GM21576 (cell line): ENCODE measurements around the gene SSRP1.
A peak's percentile ranks its signal among the peaks of the same experiment; 100 is the strongest.

Source experiments
- ATAC-seq: cut with Tn5 transposase; IDR thresholded peaks from one replicate; pipeline ENCODE4 v1.9.1; 2021; ENCODE audit warnings: mild to moderate bottlenecking, moderate library complexity; ENCODE audit not compliant: unreplicated experiment

The SSRP1 gene

DNA sequence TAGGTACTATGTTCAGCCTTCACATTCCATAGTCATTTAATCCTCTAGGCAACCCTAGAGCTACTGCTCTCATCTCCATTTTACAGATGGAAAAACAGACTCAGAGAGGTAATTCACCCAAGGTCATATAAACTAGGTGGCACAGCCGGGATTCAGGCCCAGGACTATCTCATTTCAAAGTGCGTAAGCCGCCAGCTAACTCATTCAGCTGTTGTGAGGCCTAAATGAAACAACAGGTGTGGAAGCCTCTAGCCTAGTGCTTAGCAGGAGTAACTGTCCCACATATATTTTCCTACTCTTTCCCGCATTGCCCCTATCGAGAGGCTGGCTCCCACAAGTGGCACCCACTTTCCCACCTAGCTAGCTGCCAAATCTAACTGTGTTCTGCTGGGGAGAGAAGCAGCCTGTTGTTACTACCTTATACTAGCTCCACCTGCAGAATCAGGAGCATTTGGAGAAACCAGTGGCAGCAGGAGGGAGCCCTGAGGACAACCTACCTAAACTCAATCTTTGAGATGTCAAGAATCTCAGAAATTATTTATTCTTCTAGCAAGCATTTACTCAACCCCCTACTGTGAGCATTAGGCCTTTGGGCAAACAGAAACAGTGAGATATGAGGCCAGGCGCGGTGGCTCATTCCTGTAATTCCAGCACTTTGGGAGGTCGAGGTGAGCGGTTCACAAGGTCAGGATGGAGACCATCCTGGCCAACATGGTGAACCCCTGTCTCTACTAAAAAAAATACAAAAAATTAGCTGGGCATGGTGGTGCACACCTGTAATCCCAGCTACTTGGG is 24.4 kb upstream of the SSRP1 start:
- ATAC-seq = no peak

DNA sequence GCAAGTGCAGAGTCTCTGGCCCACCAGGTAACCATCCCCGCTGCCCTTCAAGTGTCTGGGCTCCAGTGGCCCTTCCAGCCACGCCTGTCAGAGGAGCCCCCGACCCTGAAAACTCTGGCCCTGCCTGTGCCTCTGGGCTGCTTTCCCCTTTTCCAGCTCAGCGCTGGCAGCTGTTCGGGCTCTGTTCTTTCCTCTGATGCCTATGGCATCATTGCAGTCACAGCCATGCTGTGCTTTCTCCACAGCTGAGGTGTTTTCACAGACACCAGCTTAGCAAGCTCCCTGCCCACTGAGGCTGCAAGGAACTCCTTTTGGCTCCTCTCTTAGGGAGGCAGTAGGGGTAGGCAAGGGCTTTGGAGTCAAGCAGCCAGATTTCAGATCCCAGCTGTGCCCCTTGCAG is 23.7 kb upstream of the SSRP1 start:
- ATAC-seq = no peak

DNA sequence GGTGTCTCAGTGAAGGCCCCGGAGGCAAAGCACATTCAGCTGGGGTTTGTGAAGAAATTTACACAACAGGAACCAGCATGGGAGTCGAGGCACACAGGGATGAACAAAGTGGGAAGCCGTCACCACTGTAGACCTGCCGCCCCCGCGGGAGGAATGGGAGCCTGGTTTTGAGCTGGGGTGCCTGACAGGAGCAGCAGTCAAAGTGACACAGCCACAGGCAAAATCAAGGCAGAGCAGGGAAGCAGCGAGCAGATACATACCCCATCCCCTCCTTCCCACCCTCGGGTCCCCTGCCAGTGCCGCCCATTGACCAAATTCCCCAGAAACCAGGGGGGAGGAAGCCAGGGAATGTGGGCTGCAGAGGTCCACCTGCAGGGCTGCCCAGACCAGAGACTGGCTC is 23.3 kb upstream of the SSRP1 start:
- no peak for ATAC-seq

DNA sequence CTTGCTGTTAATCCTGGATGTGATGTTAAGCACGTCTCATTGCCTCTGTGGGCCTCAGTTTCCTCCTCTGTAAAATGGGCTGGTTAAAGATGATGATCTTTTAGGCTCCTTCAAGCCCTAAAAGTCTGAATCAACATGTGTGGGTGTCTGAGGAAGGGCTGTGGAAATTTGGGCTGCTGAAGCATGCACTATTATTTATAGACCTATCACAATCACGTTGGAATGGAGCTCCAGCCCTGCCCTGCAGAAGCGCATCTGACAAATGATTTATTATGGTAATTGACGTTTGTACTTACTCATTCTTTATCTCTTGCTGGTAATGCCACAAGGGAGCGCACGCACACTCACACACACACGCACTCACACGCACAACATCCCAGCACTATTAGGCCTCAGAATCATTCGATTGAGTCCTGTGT is 22.9 kb upstream of the SSRP1 start:
- ATAC-seq = no peak

DNA sequence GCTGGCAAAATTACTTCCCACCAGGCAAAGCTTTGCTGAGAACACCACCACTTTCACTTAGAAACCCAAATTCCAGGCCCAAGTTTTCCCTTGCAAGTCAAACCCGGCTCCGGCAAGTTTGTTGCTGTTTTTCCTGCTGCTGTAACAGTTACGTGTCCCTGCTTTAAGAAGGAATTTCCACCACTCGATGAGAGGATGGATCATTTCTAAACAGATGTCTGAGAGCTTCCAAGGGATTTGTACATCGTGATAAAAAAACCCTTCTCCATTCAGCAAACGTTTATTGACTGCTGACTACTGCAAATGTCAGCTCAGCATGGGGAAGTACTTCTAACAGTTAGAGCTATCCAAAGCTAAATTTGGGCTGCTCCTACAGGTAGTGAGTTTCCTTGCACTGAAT is 22.2 kb upstream of the SSRP1 start:
- no peak for ATAC-seq

DNA sequence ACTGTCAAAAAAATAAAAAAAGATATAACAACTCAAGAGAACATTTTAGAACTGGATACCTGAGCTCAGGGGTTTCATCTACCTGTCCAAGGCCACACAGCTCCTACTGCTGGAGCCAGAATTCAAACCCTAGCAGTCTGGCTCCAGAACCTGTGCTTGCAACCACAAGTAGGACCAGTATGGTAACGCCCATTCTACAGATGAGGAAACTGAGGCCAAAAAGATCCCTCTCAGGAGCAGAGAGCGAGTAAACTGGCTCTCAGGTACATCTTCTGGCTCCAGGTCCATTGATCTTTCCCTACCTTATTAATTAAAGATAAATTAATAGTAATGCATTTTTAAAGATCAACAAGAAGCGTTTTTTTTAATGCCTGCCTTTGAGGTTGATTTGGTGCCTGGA is 21.6 kb upstream of the SSRP1 start:
- no peak for ATAC-seq

DNA sequence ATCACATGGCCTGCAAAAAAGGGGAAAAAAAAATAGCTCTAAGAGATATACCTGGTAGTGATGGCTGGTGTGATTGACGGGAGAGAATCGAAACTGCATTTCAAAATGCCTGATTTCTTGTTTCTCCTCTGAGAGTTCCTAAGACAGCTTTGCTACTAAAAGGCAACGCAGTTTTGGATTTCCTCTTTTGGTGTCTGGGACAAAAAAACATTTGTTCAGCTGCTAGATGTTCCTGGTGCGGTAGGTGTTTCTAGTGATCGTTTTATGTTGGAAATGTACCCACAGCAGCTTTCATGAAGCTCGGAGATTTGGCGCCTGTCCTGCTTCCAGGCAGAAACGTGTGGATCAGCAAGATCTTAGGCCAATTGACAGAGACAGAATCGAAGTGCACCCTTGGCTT is 20.6 kb upstream of the SSRP1 start:
- no peak for ATAC-seq

DNA sequence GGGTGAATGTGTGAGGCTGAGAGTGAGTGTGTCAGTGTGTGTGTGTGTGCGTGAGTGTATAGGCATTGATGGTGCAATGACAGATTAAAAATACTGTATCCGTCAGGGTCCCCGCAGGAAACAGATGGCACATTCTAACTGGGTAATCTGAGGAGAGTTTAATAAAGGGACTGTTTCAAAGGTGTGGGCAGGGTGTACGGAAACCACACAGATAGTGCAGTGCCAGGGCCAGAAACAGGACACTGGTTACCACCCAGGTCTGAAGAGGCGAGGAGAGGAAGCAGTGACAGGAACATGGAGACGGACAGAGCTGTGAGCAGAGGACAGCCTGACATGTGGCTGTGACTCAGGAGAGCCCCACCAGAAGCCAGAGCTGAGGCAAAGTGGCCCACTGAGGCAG is 19.0 kb upstream of the SSRP1 start:
- no peak for ATAC-seq

DNA sequence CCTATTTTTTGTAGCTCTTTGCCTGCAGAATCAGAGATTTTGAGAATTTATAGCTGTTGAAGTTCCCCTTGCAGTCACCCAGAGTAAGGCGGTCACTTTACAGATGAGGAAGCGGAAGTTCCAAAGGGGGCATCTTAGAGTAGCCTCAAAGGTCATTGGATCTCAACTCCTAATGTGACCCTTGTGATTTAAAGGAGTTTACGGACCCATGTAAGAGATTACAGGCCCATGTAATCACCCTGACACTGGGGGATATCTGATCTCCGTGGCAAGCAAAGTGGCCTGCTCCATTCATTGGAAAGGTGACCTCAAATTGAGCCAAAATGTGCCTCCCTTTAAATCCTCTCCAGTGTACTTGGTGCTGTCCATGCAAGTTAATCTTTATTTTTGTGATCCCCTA is 18.2 kb upstream of the SSRP1 start:
- ATAC-seq = no peak

DNA sequence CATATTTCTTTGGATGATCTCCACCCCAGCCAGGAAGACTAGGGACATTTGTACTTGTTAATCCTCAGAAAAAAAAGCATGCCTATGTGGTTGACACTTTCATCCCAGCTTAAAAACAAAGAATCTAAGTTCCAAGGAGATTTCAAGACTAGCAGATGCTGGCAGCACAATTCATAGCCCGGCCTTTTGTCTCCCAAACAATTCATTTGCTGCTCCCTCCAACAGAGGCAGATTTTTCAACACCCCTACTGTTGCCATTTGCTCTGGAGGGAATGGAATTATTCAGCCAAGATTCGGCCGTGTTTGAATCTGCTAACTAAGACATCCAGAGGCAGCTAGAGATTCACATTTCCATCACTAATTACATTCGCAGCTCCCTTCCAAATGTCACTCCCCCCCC is 17.8 kb upstream of the SSRP1 start:
- ATAC-seq = no peak

DNA sequence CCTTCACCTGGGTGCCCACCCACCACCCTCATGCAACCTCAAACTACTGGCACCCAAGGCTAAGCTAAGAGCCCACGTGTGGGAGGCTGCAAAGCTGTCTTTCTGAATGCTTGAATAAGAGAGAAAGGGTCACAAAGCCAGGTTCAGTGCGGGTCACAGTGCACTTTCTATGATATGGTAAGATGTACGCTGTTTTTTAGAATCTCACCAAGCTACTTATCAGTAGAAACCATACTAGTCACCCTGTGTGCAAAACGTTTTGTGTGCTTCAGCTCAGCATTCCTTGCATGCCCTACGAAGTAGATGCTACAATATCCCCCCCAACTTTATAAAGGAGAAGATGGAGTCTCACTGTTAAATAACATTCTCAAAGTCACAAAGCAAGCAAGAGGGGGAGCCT is 17.3 kb upstream of the SSRP1 start:
- ATAC-seq = no peak

DNA sequence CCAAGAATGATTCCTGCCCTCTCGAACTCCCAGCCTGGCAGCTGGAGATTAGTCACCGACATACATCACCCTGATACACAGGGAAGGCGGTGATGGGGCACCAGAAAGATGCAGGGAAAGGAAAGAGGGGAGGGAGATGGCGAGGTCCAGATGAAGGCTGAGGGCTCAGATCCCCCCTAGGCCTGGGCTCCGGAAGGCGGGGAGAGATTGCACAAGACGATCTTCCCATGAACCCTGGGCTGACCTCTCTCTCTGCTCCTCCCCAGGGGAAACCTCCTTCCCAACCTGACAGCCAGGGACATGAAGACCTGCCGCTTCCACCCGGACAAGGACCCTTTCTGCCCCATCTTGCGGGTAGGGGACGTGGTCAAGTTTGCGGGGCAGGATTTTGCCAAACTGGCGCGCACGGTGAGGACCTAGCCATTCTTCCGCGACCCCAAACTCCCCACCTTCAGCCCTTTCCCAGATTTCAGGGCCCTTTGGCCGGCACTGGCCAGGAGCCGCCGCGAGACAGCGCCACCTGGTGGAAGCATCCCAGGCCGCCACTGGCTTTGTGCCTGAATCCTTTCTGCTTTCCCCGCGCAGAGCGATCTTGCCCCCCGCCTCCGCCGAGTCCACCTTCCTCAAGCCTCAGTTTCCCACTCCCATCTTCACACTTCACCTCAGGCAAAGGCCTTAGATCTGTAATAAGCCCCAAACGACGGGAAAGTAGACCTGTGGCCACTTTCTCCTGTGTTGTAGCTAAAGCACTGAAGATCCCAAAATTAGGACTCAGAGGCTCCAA is 14.0 kb upstream of the SSRP1 start:
- ATAC-seq = no peak

DNA sequence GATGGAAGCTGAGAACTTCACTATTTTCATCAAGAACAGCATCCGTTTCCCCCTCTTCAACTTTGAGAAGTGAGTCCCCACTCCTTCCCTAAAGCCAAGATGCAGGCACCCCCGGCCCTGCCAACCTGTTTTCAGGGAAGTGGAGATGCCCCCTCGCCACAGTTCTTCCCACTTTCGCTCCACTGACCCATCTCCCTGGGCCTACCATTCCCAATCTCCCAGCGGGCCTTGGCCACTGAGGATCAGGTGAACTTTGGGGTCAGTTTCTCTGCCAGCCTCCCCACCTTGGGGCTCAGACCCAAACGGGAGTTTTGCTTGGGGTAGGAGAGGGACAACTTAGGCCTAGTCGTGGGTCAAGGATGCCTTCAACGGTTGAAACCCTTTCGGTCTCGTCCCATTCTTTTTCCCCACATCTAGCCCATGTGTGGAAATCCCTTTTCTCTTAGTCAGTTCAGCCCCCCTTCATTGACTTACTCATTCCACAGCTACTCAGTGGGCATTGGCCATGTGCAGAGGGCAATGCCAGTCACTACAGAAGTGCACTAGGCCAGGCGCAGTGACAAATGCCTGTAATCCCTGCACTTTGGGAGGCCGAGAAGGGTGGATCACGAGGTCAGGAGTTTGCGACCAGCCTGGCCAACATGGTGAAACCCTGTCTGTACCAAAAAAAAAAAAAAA is 13.1 kb upstream of the SSRP1 start:
- no peak for ATAC-seq

DNA sequence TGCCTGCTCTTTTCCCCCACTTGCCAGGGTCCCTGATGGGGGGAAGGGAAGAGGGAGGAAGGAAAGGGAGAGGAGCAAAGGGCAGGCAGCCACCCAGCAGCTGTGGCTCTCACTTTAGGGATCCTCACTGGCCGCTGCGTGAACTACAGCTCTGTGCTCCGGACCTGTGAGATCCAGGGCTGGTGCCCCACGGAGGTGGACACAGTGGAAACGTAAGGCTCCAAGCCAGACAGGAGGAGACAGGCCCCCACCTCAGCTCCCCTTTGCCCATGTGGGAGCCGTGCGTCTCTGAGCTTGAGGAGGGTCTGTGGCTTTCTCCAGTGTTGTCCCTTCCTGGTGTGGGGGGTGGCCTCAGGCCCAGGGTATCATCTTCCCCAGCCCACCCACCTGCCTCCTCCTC is 12.4 kb upstream of the SSRP1 start:
- ATAC-seq = no peak

DNA sequence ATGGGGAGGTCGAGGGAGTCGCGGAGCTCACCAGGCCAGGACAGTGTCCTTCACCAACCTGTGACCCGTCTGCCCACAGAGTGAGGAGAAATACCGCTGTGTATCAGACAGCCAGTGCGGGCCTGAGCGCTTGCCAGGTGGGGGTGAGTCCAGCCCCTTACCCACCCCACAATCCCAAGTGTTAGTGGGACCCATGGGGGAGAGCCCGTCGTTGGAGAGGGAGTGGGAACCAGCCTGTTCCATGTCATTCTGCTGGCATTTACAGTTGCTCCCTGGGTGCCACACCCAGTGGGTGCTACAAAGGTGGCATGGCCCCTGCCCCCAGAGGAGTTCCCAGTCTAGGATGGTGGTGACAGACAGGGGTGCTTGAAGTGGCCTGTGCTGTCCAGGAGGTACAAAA is 11.6 kb upstream of the SSRP1 start:
- ATAC-seq = no peak

DNA sequence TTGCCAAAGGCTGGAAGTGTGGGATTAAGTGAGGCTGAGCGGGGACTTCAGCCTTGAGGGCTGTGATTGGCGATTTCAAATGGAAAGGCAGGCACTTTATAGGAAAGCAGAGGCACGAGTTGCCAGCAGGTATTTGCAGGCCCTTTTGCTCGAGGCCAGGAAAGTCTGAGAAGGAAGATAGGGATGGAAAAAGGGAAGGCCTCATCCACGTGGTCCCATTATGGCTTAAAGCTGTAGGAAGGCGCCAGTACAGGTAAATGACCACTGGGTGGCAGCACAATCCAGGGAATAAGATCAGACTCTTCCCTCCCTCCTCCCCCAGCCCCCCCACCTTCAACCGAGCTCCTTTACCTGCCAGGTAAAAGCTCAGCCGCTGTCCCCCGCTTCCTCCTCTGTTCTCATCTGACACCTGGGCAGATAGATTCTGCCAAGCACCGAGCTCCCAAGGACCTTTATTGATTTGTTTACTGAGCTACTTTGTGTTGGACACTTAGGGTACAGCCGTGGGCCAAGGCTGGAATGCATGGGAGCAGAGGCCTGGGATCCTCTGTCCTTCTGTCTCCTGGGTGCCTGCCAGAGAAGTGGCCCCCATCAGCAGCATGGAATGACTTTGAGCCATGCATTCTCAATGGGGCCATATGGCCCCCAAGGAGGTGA is 10.0 kb upstream of the SSRP1 start:
- ATAC-seq = peak; percentile 62

DNA sequence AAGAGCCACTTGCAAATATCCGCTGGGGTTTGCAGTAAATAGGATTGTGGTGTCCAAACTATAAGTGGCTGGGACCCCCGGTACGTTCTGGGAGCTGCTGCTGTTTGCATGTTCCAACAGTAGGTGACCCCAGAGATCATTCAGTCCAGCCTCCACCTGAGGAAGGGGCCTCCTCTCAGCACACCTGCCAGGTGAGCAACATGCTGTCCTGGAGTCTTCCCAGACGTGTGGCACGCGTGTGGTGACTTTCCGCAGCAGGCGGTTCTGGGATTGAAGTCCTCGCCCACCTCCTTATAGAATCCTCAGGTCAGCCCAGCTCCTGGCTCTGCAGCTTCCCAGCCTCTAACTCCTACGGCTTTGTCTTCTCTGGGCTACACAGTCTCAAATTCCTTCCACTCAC is 9.1 kb upstream of the SSRP1 start:
- ATAC-seq = no peak

DNA sequence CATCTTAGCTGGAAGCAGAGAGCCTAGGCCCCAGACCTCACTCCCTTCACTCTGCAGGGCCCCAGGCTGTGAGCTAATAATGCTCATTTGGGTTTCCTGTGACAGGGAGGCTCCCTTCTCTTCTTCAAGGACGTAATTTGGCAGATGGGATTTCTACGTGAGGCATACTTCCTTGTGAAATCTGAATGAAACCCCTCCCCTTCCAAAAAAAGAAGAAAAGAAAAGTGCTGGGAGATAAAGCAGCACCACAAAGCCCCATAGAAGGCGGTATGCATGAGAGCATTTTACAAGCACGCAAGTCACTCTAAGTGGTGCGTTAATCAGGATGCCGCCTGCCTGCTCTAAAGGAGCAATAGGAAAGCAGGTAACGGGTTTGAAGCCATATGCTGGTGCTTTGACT is 8.1 kb upstream of the SSRP1 start:
- no peak for ATAC-seq

DNA sequence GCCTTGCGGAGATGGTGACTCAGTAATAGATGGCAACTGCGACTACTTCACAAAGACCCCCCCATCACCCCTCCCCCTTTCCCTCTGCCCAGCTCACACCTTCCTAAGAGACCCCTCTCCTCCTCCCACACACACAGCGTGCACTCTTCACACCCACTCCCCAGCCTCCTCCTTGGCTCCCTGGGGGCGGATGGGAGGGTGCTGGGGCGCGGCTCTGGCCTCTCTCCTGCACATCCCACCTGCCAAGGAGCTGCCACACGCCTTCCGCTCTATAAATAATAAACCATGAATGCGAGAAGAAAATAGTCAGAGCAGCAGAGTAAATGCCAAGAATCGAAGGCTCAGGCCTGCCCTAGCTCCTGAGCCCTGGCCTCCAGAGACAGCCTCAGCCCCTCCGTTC is 7.0 kb upstream of the SSRP1 start:
- no peak for ATAC-seq

DNA sequence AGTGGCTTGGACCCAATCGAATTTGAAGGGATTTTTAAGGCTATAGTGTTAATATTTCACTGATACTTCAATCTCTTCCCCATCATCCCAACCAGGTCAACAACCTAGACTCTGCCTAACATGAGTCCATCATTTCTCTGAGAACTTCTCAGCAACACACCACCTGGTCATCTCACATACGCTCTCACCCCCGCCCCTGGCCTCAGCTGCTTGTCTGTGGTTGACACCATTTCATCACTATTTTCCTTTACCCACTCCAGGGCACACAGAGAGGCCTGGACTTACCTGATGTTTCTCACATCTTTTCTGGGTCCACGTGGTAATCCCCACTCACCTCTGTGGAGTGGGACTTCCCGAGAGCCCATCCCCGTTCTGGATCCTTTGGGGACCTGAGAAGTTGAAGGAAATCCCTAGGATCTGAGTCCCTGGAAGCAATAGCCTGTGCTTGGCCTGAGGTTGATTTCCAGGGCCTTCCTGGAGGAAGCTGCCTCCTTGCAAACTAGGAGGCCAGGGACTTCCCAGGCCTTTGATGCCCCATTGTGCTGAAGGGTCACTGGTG is 5.6 kb upstream of the SSRP1 start:
- no peak for ATAC-seq

DNA sequence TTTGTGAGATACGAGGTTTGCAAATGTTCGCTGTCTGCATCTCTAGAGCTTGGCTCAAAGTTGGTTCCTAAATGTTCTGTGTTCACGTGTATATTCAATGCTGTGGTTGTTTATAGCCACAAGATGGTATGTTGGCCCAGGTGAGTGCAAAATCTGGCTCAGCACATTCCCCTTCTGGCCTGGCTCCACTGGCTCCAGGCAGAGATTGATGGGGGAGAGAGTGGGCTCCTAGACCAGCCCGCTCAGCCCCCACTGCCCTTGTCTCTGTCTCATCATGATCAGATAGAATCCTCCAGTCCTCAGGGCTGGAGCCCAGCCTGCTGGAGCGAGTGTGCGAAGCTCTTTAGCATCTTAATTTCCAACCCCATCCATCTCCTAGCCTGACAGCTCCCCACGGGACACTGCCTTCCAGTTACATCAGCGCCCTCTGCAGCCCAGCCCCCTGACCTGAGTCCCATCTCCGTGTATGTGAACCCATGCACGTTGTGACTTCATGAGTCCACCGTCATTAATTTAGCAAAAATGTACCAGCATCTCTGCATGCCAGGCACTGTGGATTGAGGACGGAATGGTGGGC is 4.4 kb upstream of the SSRP1 start:
- no peak for ATAC-seq
